GM12878 (cell line): ENCODE results near the gene IL1RL2. TPM values are rescaled to one million over a fixed set of nuclear protein-coding genes. Genes with fewer than 3 reads are reported as not detected.

Source experiments
- ATAC-seq: fragments of 200-7000 bp; cut with Tn5 transposase; 3 replicates; pipeline ENCODE4 v1.9.1; 2020; ENCODE audit warnings: mild to moderate bottlenecking, moderate library complexity
- BruUV-seq: library from RNA; stranded (reverse); fragments of 400-500 nt; replicated peaks from 2 replicates; lab custom pipeline; 2021; lab: Mats Ljungman, UMichigan
- CTCF ChIA-PET: fragments of 300-600 bp; sonication (Branson Sonifier 250); formaldehyde crosslinking; extraction: SDS; loops from one replicate; lab custom pipeline; 2021; ENCODE audit warnings: inconsistent platforms; lab: Yijun Ruan, JAX
- POLR2A ChIA-PET: fragments of 350-600 bp; formaldehyde crosslinking; extraction: SDS; loops from one replicate; lab custom pipeline; 2021; ENCODE audit warnings: inconsistent platforms; lab: Charles Lee
- RAD21 ChIA-PET: fragments of 300-600 bp; sonication (Branson Sonifier 250); formaldehyde crosslinking; loops from one replicate; lab custom pipeline; 2023; ENCODE audit warnings: antibody characterized with exemption; ENCODE audit not compliant: unreplicated experiment; lab: Charles Lee
- SMC1A ChIA-PET: fragments of 300-600 bp; sonication (Branson Sonifier 250); formaldehyde crosslinking; loops from one replicate; lab custom pipeline; 2023; ENCODE audit not compliant: unreplicated experiment, uncharacterized antibody; lab: Charles Lee
- DNase-seq: peaks from one replicate; pipeline ENCODE4 v3.0.0-alpha.2; 2011; ENCODE audit warnings: low read depth, low spot score
- FAIRE-seq: peaks from 3 replicates; lab custom pipeline; 2011; peaks lifted over from hg19 to GRCh38; lab: Jason Lieb, UNC
- H2AFZ ChIP-seq: 2 replicates; pipeline ENCODE4 v1.6.0; 2011; ENCODE audit warnings: low read depth, low read length, control low read depth; ENCODE audit not compliant: control insufficient read depth
- H3K27ac ChIP-seq: 2 replicates; pipeline ENCODE4 v1.5.1; 2011; ENCODE audit warnings: control low read depth; ENCODE audit not compliant: control insufficient read depth, insufficient read depth
- H3K27me3 ChIP-seq, 2 experiments: replicated peaks in 1 of 2; 2 replicates each; pipeline versions ENCODE4 v1.6.0 to v1.6.1; 2011; ENCODE audit warnings: low read length in 1 of 2; ENCODE audit not compliant: control insufficient read depth in 2 of 2, insufficient read depth in 2 of 2
- H3K36me3 ChIP-seq, 2 experiments: 2 replicates each; pipeline ENCODE4 v1.5.1; 2011; ENCODE audit warnings: low read length in 1 of 2; ENCODE audit not compliant: control insufficient read depth in 2 of 2, insufficient read depth in 2 of 2
- H3K4me1 ChIP-seq: 2 replicates; pipeline ENCODE4 v1.6.1; 2011; ENCODE audit warnings: mild to moderate bottlenecking, low read length, moderate library complexity, mixed read lengths; ENCODE audit not compliant: control insufficient read depth, insufficient read depth
- H3K4me2 ChIP-seq: 2 replicates; pipeline ENCODE4 v1.6.0; 2011; ENCODE audit warnings: control low read depth; ENCODE audit not compliant: control insufficient read depth, insufficient read depth
- H3K4me3 ChIP-seq: fragments of 200-600 bp; sonication (generic); 2 replicates; pipeline ENCODE4 v1.5.1; 2016
- H3K79me2 ChIP-seq: 2 replicates; pipeline ENCODE4 v1.6.0; 2011; ENCODE audit warnings: low read length; ENCODE audit not compliant: control insufficient read depth, insufficient read depth
- H3K9ac ChIP-seq: 2 replicates; pipeline ENCODE4 v1.8.0; 2011; ENCODE audit warnings: low read length, control low read depth, mixed read lengths; ENCODE audit not compliant: control insufficient read depth, insufficient read depth
- H3K9me3 ChIP-seq: replicated peaks from 3 replicates; pipeline ENCODE4 v1.5.1; 2011; ENCODE audit warnings: mild to moderate bottlenecking, low read length; ENCODE audit not compliant: control insufficient read depth, insufficient read depth
- H4K20me1 ChIP-seq: 2 replicates; pipeline ENCODE4 v1.6.0; 2011; ENCODE audit not compliant: control insufficient read depth, insufficient read depth
- BCLAF1 ChIP-seq: fragments of 450-650 bp; IDR thresholded peaks from 2 replicates; pipeline ENCODE4 v1.6.1; 2017; ENCODE audit warnings: antibody characterized with exemption, mild to moderate bottlenecking, moderate library complexity
- JUNB ChIP-seq: IDR thresholded peaks from 2 replicates; pipeline ENCODE4 v1.6.1; 2016; ENCODE audit warnings: antibody characterized with exemption, mild to moderate bottlenecking
- MYB ChIP-seq: fragments of 150-350 bp; IDR thresholded peaks from 2 replicates; pipeline ENCODE4 v1.6.1; 2014; ENCODE audit warnings: mild to moderate bottlenecking, low read depth, low read length, borderline replicate concordance
- NR2C1 ChIP-seq: fragments of 450-650 bp; IDR thresholded peaks from 2 replicates; pipeline ENCODE4 v1.6.1; 2017; ENCODE audit warnings: antibody characterized with exemption, mild to moderate bottlenecking, moderate library complexity
- WRNIP1 ChIP-seq: IDR thresholded peaks from 2 replicates; pipeline ENCODE4 v1.6.1; 2011; ENCODE audit warnings: low read depth, low read length, improper control_type of control experiment, borderline replicate concordance
- ZBTB33 ChIP-seq: fragments of 450-650 bp; IDR thresholded peaks from 2 replicates; pipeline ENCODE4 v1.6.1; 2017; ENCODE audit warnings: mild to moderate bottlenecking
- WGBS: methylation state at CpG from one replicate; pipeline ENCODE4 v1.1.6; 2016; ENCODE audit warnings: low lambda C conversion rate; ENCODE audit not compliant: insufficient replicate concordance, insufficient coverage; ENCODE audit errors: missing lambda C conversion rate; 5-methylcytosine and 5-hydroxymethylcytosine counted together
- in situ Hi-C: fragments of 300-500 bp; cut with MboI; formaldehyde crosslinking; loops from 9 replicates; pipeline ENCODE4 v1.14.3; 2018; ENCODE audit warnings: mixed read lengths
- intact Hi-C: fragments of 100-400 bp; cut with micrococcal nuclease; formaldehyde crosslinking; loops from one replicate; pipeline ENCODE4 v1.14.2; 2022; ENCODE audit not compliant: unreplicated experiment
- polyA plus RNA-seq, 11 experiments: library from polyadenylated mRNA; depleted of rRNA in 4 of 11; unstranded in 6 of 11; stranded (reverse) in 5 of 11; fragments of >200 nt; fragmentation: Nextera tagmentation in 4 of 11; fragmentation: Illumina TruSeq in 1 of 11; extraction: Ambion mirVana in 4 of 11; extraction: Trizol in 1 of 11; gene quantifications; 1 replicate in 1 of 11; 2 replicates in 10 of 11; pipeline versions ENCODE4 v1.2.1 to v1.2.3, GENCODE V29; 2011 to 2016; ENCODE audit warnings: inconsistent platforms in 2 of 11, missing spikeins in 2 of 11, low read depth in 1 of 11
- total RNA-seq, 4 experiments: library from RNA; depleted of rRNA in 3 of 4; stranded (reverse); fragments of >200 nt in 3 of 4; fragmentation: Illumina TruSeq in 1 of 4; extraction: Trizol in 1 of 4; gene quantifications; 2 replicates each; pipeline versions ENCODE4 v1.2.1 to v1.2.3, GENCODE V29; 2013 to 2021

The IL1RL2 gene
- total and polyA plus RNA-seq, 10 of the 15 experiments (the other 5 are each of a cell fraction or from before 2014, with no cell fraction given), result not detected

GRCh38 chr2:102193074-102193473 lies 6.3 kb downstream of the IL1RL2 start (continued):
- TF ChIP-seq BCLAF1 (no peak), MYB (no peak), ZBTB33 (no peak), WRNIP1 (no peak)

- H4K20me1 ChIP-seq, result no peaks in the 10 kb centered on the region
- H2AFZ ChIP-seq, result no peak overlapping the region
- H3K4me1 ChIP-seq, result no peaks in the 10 kb centered on the region
- H3K4me2 ChIP-seq, result no peak overlapping the region
- DNase-seq (no peak), ATAC-seq (no peak)
- no peaks in the 10 kb centered on the region; the same call in 2 of the 3 replicates for H3K9me3 ChIP-seq
- no peak overlapping the region for H3K27ac ChIP-seq
- no peak overlapping the region for H3K9ac ChIP-seq
- BruUV-seq, result no TSS peak
- H3K36me3 ChIP-seq, result no peaks in the 10 kb centered on the region
- RAD21 ChIA-PET, result no interaction called here
- SMC1A ChIA-PET, result interaction anchor here (1.0 kb wide), 1 partner anchor 28 kb away, joined by 3 read pairs; no protein-coding TSS in a partner anchor
- no peaks in the 10 kb centered on the region for H3K79me2 ChIP-seq
- in situ Hi-C loops, result no loop called here
- intact Hi-C loops, result no loop called here
- H3K4me3 ChIP-seq, result no peak overlapping the region
- no peak for TF ChIP-seq MYB
- TF ChIP-seq JUNB, result no peak
- TF ChIP-seq NR2C1, result no peak
- TF ChIP-seq, all 136 proteins: peak for 0
- whole genome bisulfite sequencing, result 27% methylated on average over 5 of the region's 5 CpGs
- H3K27me3 ChIP-seq, result no peaks in the 10 kb centered on the region
- no peak for FAIRE-seq
- ChIA-PET POLR2A (no interaction called here), CTCF (interaction anchor here (0.6 to 1.0 kb wide), 4 partner anchors 10 to 776 kb away, joined by 3 to 4 read pairs (median 4); no protein-coding TSS in a partner anchor)
Observed at GRCh38 chr2:102194609-102195268, 7.9 kb downstream of the IL1RL2 start.
